SU-DHL-6 (cell line): ENCODE results near the gene EEF2K.

Experiments
- H2AFZ ChIP-seq: fragments of 200-600 bp; sonication (generic); 2 replicates; pipeline ENCODE4 v1.6.1; 2014; ENCODE audit warnings: low read depth, mild to moderate bottlenecking, moderate library complexity, mixed read lengths, antibody characterized with exemption, low read length; ENCODE audit not compliant: severe bottlenecking
- H3F3A ChIP-seq: fragments of 200-600 bp; shearing (Covaris generic); 2 replicates; pipeline ENCODE4 v1.6.0; 2016; ENCODE audit warnings: antibody characterized with exemption, mild to moderate bottlenecking; ENCODE audit not compliant: insufficient read depth
- H3K27ac ChIP-seq: fragments of 200-600 bp; sonication (generic); 2 replicates; pipeline ENCODE4 v1.5.1; 2016; ENCODE audit warnings: low read depth, mild to moderate bottlenecking, low read length, moderate library complexity, mixed read lengths
- H3K27me3 ChIP-seq: fragments of 200-600 bp; sonication (generic), shearing (Covaris generic); 2 replicates; pipeline ENCODE4 v1.6.0; 2014; ENCODE audit warnings: mild to moderate bottlenecking, low read length
- H3K36me3 ChIP-seq: fragments of 200-600 bp; sonication (generic); 2 replicates; pipeline ENCODE4 v1.6.1; 2014; ENCODE audit warnings: mild to moderate bottlenecking, low read length, mixed read lengths
- H3K4me2 ChIP-seq: fragments of 300-600, 200-600 bp; shearing (Covaris generic), sonication (generic); 2 replicates; pipeline ENCODE4 v1.6.0; 2014; ENCODE audit warnings: low read length, low read depth, mild to moderate bottlenecking; ENCODE audit not compliant: poor library complexity, severe bottlenecking
- H3K4me3 ChIP-seq: fragments of 200-600 bp; sonication (generic); 2 replicates; pipeline ENCODE4 v1.5.1; 2014; ENCODE audit warnings: antibody characterized with exemption, low read length, mild to moderate bottlenecking, mixed read lengths; ENCODE audit not compliant: insufficient read depth, poor library complexity, severe bottlenecking
- H3K79me2 ChIP-seq: fragments of 200-600 bp; sonication (generic); 2 replicates; pipeline ENCODE4 v1.6.1; 2014; ENCODE audit warnings: mild to moderate bottlenecking, low read length, moderate library complexity; ENCODE audit not compliant: insufficient read depth
- H3K9ac ChIP-seq: fragments of 200-600 bp; sonication (generic); 2 replicates; pipeline ENCODE4 v1.7.0; 2014; ENCODE audit warnings: mild to moderate bottlenecking, low read length
- H3K9me2 ChIP-seq: fragments of 200-600 bp; sonication (generic); replicated peaks from 2 replicates; pipeline ENCODE4 v1.6.1; 2014; ENCODE audit warnings: low read length; ENCODE audit not compliant: insufficient read depth
- H3K9me3 ChIP-seq: fragments of 200-600 bp; sonication (generic); 2 replicates; pipeline ENCODE4 v1.6.1; 2014; ENCODE audit warnings: low read length, mixed read lengths; ENCODE audit not compliant: insufficient read depth
- H4K20me1 ChIP-seq: fragments of 200-600 bp; sonication (generic); 2 replicates; pipeline ENCODE4 v1.6.1; 2014; ENCODE audit warnings: low read depth, mild to moderate bottlenecking, antibody characterized with exemption, low read length, moderate library complexity, mixed read lengths
- EZH2phosphoT487 ChIP-seq: fragments of 200-600 bp; sonication (generic), shearing (Covaris generic); conservative IDR thresholded peaks from 2 replicates; pipeline ENCODE4 v1.6.1; 2018; ENCODE audit warnings: mild to moderate bottlenecking, antibody characterized with exemption, low read length, moderate library complexity, mixed read lengths
- TF ChIP-seq, protein P1 (sequence below): fragments of 200-600 bp; sonication (generic); IDR thresholded peaks from one replicate; pipeline ENCODE4 v1.5.1; 2017; ENCODE audit warnings: antibody characterized with exemption, mild to moderate bottlenecking, low read length, moderate library complexity; ENCODE audit not compliant: insufficient read depth, poor library complexity, severe bottlenecking

EEF2K gene

DNA sequence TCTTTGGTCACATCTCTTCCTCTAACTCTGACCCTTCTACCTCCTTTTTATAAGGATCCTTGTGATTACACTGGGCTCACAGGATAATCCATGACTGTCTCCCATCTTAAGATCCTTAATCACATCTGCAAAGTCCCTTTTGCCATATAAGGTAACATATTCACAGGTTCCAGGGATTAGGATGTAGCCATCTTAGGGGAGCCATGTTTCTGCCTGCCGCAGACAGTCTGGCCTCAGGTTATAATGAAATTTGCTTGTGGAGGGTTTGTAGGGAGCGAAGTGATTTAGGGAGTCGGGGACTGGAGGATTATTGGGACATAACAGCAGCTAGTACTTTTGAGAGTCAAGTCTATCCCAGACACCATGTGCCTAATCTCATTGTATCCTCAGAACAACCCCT, 7.7 kb downstream of the EEF2K start:
- H3K9ac ChIP-seq = no peak overlapping the region
- no peak for TF ChIP-seq EZH2phosphoT487
- TF ChIP-seq, protein P1, sequence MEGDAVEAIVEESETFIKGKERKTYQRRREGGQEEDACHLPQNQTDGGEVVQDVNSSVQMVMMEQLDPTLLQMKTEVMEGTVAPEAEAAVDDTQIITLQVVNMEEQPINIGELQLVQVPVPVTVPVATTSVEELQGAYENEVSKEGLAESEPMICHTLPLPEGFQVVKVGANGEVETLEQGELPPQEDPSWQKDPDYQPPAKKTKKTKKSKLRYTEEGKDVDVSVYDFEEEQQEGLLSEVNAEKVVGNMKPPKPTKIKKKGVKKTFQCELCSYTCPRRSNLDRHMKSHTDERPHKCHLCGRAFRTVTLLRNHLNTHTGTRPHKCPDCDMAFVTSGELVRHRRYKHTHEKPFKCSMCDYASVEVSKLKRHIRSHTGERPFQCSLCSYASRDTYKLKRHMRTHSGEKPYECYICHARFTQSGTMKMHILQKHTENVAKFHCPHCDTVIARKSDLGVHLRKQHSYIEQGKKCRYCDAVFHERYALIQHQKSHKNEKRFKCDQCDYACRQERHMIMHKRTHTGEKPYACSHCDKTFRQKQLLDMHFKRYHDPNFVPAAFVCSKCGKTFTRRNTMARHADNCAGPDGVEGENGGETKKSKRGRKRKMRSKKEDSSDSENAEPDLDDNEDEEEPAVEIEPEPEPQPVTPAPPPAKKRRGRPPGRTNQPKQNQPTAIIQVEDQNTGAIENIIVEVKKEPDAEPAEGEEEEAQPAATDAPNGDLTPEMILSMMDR = no peak
- peaks cover 32% of the 10 kb centered on the region for H3K79me2 ChIP-seq
- no peaks in the 10 kb centered on the region for H3K9me3 ChIP-seq
- no peak overlapping the region for H3K4me3 ChIP-seq
- H3K27me3 ChIP-seq = no peaks in the 10 kb centered on the region
- no peaks in the 10 kb centered on the region for H3K9me2 ChIP-seq
- no peak overlapping the region for H3K27ac ChIP-seq
- no peaks in the 10 kb centered on the region for H3K36me3 ChIP-seq
- H4K20me1 ChIP-seq = no peaks in the 10 kb centered on the region
- H3F3A ChIP-seq = no peaks in the 10 kb centered on the region
- H3K4me2 ChIP-seq = no peak overlapping the region
- no peak overlapping the region for H2AFZ ChIP-seq

DNA sequence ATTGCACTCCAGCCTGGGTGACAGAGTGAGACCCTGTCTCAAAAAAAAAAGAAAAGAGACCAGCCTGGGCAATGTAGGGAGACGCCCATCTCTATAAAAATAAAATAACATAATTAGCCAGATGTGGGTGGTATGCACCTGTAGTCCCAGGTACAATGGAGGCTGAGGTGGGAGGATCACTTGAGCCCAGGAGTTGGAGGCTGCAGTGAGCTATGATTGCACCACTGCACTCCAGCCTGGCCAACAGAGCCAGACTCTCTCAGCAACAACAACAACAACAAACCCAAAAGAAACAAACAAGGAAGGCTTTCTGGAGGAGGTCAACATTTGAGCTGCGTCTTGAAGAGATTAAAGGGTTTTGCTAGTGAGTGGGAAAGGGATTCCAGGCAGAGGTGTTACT, 8.3 kb downstream of the EEF2K start:
- Histone ChIP-seq H3K79me2 (peaks cover 28% of the 10 kb centered on the region), H2AFZ (no peak overlapping the region)

DNA sequence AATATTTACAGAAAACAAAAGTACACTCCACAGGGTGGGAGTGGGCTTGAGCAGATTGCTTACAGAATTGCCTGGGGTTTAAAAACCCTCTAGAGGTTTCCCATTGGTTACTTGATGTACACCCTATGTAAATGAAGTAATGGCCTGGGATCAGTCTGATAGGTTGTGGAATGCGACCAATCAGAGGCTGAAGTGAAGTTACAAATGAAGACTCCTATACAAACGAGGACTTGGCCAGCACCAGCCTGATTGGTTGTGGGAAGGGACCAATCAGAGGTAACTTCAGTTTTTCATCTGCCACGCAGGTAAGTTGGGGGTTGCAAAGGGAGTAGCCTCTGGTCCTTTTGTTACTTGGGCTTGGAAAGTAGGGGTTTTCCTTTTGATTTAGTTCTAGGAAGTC, 8.8 kb downstream of the EEF2K start:
- H3K79me2 ChIP-seq = peaks cover 24% of the 10 kb centered on the region
- no peak overlapping the region for H3K4me3 ChIP-seq

More for the DNA sequence above, 8.3 kb downstream of the EEF2K start:
- H3K4me3 ChIP-seq = no peak overlapping the region
- H3K9ac ChIP-seq = no peak overlapping the region
- H3F3A ChIP-seq = no peaks in the 10 kb centered on the region
- no peaks in the 10 kb centered on the region for H3K9me2 ChIP-seq
- TF ChIP-seq, protein P1 = no peak
- no peak for TF ChIP-seq EZH2phosphoT487
- H4K20me1 ChIP-seq = no peaks in the 10 kb centered on the region
- no peaks in the 10 kb centered on the region for H3K9me3 ChIP-seq
- H3K27ac ChIP-seq = no peak overlapping the region
- no peaks in the 10 kb centered on the region for H3K27me3 ChIP-seq
- no peaks in the 10 kb centered on the region for H3K36me3 ChIP-seq
- no peak overlapping the region for H3K4me2 ChIP-seq

More for the DNA sequence above, 8.8 kb downstream of the EEF2K start:
- no peak overlapping the region for H3K4me2 ChIP-seq
- no peaks in the 10 kb centered on the region for H3K9me3 ChIP-seq
- no peak overlapping the region for H3K9ac ChIP-seq
- TF ChIP-seq, protein P1 = no peak
- no peak for TF ChIP-seq EZH2phosphoT487
- no peaks in the 10 kb centered on the region for H4K20me1 ChIP-seq
- no peaks in the 10 kb centered on the region for H3K9me2 ChIP-seq
- H3K27ac ChIP-seq = no peak overlapping the region
- H3K36me3 ChIP-seq = no peaks in the 10 kb centered on the region
- no peak overlapping the region for H2AFZ ChIP-seq
- H3F3A ChIP-seq = no peaks in the 10 kb centered on the region
- no peaks in the 10 kb centered on the region for H3K27me3 ChIP-seq
